ENCODE measurements around the gene PPP1R37.

PPP1R37 gene

DNA sequence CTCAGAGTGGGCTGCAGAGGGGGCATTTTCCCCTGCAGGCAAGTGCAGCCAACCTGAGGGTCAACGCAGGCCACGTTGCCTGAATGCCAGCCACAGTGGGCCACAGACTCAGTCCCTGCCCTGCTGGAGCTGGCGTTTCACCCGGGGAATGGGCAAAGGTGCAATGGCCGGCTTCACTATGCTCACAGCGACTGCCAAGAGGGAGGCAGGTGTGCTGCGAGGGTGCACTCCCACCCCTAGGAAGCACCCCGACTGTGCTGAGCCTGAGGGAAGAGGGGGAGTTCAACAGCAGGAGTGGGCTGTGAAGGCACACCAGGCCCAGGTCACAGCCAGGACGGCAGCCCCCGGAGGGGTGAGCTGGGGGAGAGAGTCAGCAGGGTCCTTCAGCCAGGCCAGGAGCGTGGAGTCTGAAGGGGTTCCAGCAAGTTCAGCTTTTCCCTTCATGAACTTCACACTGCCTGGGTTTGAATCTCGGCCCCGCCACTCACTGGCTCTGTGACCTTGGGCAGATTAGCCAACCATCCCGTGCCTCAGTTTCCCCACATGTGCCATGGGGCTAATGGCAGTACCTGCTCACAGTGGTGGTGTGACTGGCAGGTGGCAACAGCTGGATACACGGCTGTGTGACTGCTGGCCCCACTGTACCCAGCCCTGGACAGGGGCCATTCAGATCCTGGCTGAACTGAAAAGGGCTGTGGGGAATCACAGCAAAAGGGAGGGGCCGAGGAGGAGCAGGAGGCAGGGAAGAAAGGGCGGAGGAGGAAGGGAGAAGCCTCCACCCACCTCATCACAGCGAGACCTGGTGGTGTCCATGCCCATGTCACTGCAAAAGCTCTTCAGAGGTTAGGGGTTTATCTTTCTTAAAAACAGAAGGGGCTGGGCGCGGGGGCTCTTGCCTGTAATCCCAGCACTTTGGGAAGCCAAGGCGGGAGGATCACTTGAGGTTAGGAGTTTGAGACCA lies 77.4 kb downstream of the PPP1R37 start:
- TF ChIP-seq, protein P1, sequence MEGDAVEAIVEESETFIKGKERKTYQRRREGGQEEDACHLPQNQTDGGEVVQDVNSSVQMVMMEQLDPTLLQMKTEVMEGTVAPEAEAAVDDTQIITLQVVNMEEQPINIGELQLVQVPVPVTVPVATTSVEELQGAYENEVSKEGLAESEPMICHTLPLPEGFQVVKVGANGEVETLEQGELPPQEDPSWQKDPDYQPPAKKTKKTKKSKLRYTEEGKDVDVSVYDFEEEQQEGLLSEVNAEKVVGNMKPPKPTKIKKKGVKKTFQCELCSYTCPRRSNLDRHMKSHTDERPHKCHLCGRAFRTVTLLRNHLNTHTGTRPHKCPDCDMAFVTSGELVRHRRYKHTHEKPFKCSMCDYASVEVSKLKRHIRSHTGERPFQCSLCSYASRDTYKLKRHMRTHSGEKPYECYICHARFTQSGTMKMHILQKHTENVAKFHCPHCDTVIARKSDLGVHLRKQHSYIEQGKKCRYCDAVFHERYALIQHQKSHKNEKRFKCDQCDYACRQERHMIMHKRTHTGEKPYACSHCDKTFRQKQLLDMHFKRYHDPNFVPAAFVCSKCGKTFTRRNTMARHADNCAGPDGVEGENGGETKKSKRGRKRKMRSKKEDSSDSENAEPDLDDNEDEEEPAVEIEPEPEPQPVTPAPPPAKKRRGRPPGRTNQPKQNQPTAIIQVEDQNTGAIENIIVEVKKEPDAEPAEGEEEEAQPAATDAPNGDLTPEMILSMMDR (IDR thresholded peaks at IDR 0.05; ENCODE audit: low read depth, low read length, missing control alignments): no peak
- H3K4me3 ChIP-seq (ENCODE audit: low read depth, low read length): no peak overlapping the region
- no peak for DNase-seq (ENCODE audit: low read depth)

GRCh38 chr19:45171211-45171623 lies 78.2 kb downstream of the PPP1R37 start:
- TF ChIP-seq, protein P1 (IDR thresholded peaks at IDR 0.05; ENCODE audit: low read depth, low read length, missing control alignments): no peak
- H3K4me3 ChIP-seq (ENCODE audit: low read depth, low read length): no peak overlapping the region
- no peak for DNase-seq (ENCODE audit: low read depth)

GRCh38 chr19:45172173-45172572 lies 79.2 kb downstream of the PPP1R37 start:
- TF ChIP-seq, protein P1 (IDR thresholded peaks at IDR 0.05; ENCODE audit: low read depth, low read length, missing control alignments): no peak
- no peak for DNase-seq (ENCODE audit: low read depth)
- no peak overlapping the region for H3K4me3 ChIP-seq (ENCODE audit: low read depth, low read length)

- TF ChIP-seq, protein P1 (IDR thresholded peaks at IDR 0.05; ENCODE audit: low read depth, low read length, missing control alignments): no peak
- no peak for DNase-seq (ENCODE audit: low read depth)
- H3K4me3 ChIP-seq (ENCODE audit: low read depth, low read length): no peak overlapping the region
Measured at GRCh38 chr19:45172611-45173208, 79.7 kb downstream of the PPP1R37 start.

GRCh38 chr19:45173816-45174215 lies 80.8 kb downstream of the PPP1R37 start:
- no peak for DNase-seq (ENCODE audit: low read depth)
- TF ChIP-seq, protein P1 (IDR thresholded peaks at IDR 0.05; ENCODE audit: low read depth, low read length, missing control alignments): no peak
- no peak overlapping the region for H3K4me3 ChIP-seq (ENCODE audit: low read depth, low read length)

- TF ChIP-seq, protein P1 (IDR thresholded peaks at IDR 0.05; ENCODE audit: low read depth, low read length, missing control alignments): no peak
- H3K4me3 ChIP-seq (ENCODE audit: low read depth, low read length): no peak overlapping the region
- no peak for DNase-seq (ENCODE audit: low read depth)
Measured at GRCh38 chr19:45175515-45176345, 82.8 kb downstream of the PPP1R37 start.
